Measurements from ENCODE around the gene LIN7C.

The LIN7C gene

GRCh38 chr11:27470826-27471588, 35.6 kb downstream of the LIN7C start:
- Histone ChIP-seq H3K4me3 (ENCODE audit: low read length in 2 of 2) (peak overlapping the region; percentile 91 to 97), H3K9ac (ENCODE audit: low read length in 2 of 2) (peak overlapping the region; percentile 75 to 76), H3K4me1 (ENCODE audit: control insufficient read depth, insufficient read depth, low read length) (peaks cover 5% of the 10 kb centered on the region), H3K27ac (ENCODE audit: low read length) (peak overlapping the region; percentile 24), H3K9me3 (ENCODE audit: control insufficient read depth in 2 of 2, low read length in 2 of 2) (no peaks in the 10 kb centered on the region), H3K27me3 (ENCODE audit: control insufficient read depth in 1 of 2, insufficient read depth in 2 of 2, low read length in 2 of 2) (no peaks in the 10 kb centered on the region), H3K36me3 (ENCODE audit: control insufficient read depth in 2 of 2, insufficient read depth in 2 of 2, low read length in 2 of 2) (no peaks in the 10 kb centered on the region)

GRCh38 chr11:27470166-27470565, 36.4 kb downstream of the LIN7C start:
- no peaks in the 10 kb centered on the region for H3K9me3 ChIP-seq (ENCODE audit: control insufficient read depth in 2 of 2, low read length in 2 of 2)
- peak overlapping the region; percentile 47 to 75 for H3K9ac ChIP-seq (ENCODE audit: low read length in 2 of 2)
- no peak overlapping the region for H3K27ac ChIP-seq (ENCODE audit: low read length)

GRCh38 chr11:27468995-27469695, 37.4 kb downstream of the LIN7C start:
- peak overlapping the region in 1 of 2 donors; percentile 75 for H3K9ac ChIP-seq (ENCODE audit: low read length in 2 of 2)
- H3K9me3 ChIP-seq (ENCODE audit: control insufficient read depth in 2 of 2, low read length in 2 of 2) = no peaks in the 10 kb centered on the region
- H3K27me3 ChIP-seq (ENCODE audit: control insufficient read depth in 1 of 2, insufficient read depth in 2 of 2, low read length in 2 of 2) = no peaks in the 10 kb centered on the region
- peaks cover 8% of the 10 kb centered on the region for H3K4me1 ChIP-seq (ENCODE audit: control insufficient read depth, insufficient read depth, low read length)
- H3K4me3 ChIP-seq (ENCODE audit: low read length in 2 of 2) = peak overlapping the region; percentile 91 to 97
- H3K27ac ChIP-seq (ENCODE audit: low read length) = no peak overlapping the region
- no peaks in the 10 kb centered on the region for H3K36me3 ChIP-seq (ENCODE audit: control insufficient read depth in 2 of 2, insufficient read depth in 2 of 2, low read length in 2 of 2)

More at GRCh38 chr11:27470166-27470565, 36.4 kb downstream of the LIN7C start:
- peaks cover 5% of the 10 kb centered on the region for H3K4me1 ChIP-seq (ENCODE audit: control insufficient read depth, insufficient read depth, low read length)
- H3K27me3 ChIP-seq (ENCODE audit: control insufficient read depth in 1 of 2, insufficient read depth in 2 of 2, low read length in 2 of 2) = no peaks in the 10 kb centered on the region
- H3K4me3 ChIP-seq (ENCODE audit: low read length in 2 of 2) = peak overlapping the region; percentile 91 to 97
- H3K36me3 ChIP-seq (ENCODE audit: control insufficient read depth in 2 of 2, insufficient read depth in 2 of 2, low read length in 2 of 2) = no peaks in the 10 kb centered on the region

- Histone ChIP-seq H3K36me3 (ENCODE audit: control insufficient read depth in 2 of 2, insufficient read depth in 2 of 2, low read length in 2 of 2) (no peaks in the 10 kb centered on the region), H3K4me3 (ENCODE audit: low read length in 2 of 2) (peak overlapping the region in 1 of 2 donors; percentile 91), H3K9me3 (ENCODE audit: control insufficient read depth in 2 of 2, low read length in 2 of 2) (no peaks in the 10 kb centered on the region), H3K9ac (ENCODE audit: low read length in 2 of 2) (no peak overlapping the region), H3K4me1 (ENCODE audit: control insufficient read depth, insufficient read depth, low read length) (peaks cover 10% of the 10 kb centered on the region), H3K27me3 (ENCODE audit: control insufficient read depth in 1 of 2, insufficient read depth in 2 of 2, low read length in 2 of 2) (no peaks in the 10 kb centered on the region), H3K27ac (ENCODE audit: low read length) (no peak overlapping the region)
Observed at GRCh38 chr11:27468209-27468994, 38.2 kb downstream of the LIN7C start.

GRCh38 chr11:27467181-27467913, 39.2 kb downstream of the LIN7C start:
- H3K36me3 ChIP-seq (ENCODE audit: control insufficient read depth in 2 of 2, insufficient read depth in 2 of 2, low read length in 2 of 2) = no peaks in the 10 kb centered on the region
- H3K9me3 ChIP-seq (ENCODE audit: control insufficient read depth in 2 of 2, low read length in 2 of 2) = no peaks in the 10 kb centered on the region
- no peaks in the 10 kb centered on the region for H3K27me3 ChIP-seq (ENCODE audit: control insufficient read depth in 1 of 2, insufficient read depth in 2 of 2, low read length in 2 of 2)
- H3K27ac ChIP-seq (ENCODE audit: low read length) = no peak overlapping the region
- no peak overlapping the region for H3K9ac ChIP-seq (ENCODE audit: low read length in 2 of 2)
- H3K4me1 ChIP-seq (ENCODE audit: control insufficient read depth, insufficient read depth, low read length) = peaks cover 11% of the 10 kb centered on the region
- H3K4me3 ChIP-seq (ENCODE audit: low read length in 2 of 2) = no peak overlapping the region

GRCh38 chr11:27466363-27466762, 40.2 kb downstream of the LIN7C start:
- Histone ChIP-seq H3K36me3 (ENCODE audit: control insufficient read depth in 2 of 2, insufficient read depth in 2 of 2, low read length in 2 of 2) (no peaks in the 10 kb centered on the region), H3K4me1 (ENCODE audit: control insufficient read depth, insufficient read depth, low read length) (peaks cover 11% of the 10 kb centered on the region), H3K27me3 (ENCODE audit: control insufficient read depth in 1 of 2, insufficient read depth in 2 of 2, low read length in 2 of 2) (no peaks in the 10 kb centered on the region), H3K9me3 (ENCODE audit: control insufficient read depth in 2 of 2, low read length in 2 of 2) (no peaks in the 10 kb centered on the region), H3K4me3 (ENCODE audit: low read length in 2 of 2) (no peak overlapping the region), H3K9ac (ENCODE audit: low read length in 2 of 2) (no peak overlapping the region), H3K27ac (ENCODE audit: low read length) (no peak overlapping the region)

- Histone ChIP-seq H3K36me3 (ENCODE audit: control insufficient read depth in 2 of 2, insufficient read depth in 2 of 2, low read length in 2 of 2) (no peaks in the 10 kb centered on the region), H3K4me1 (ENCODE audit: control insufficient read depth, insufficient read depth, low read length) (peaks cover 7% of the 10 kb centered on the region), H3K4me3 (ENCODE audit: low read length in 2 of 2) (no peak overlapping the region), H3K27me3 (ENCODE audit: control insufficient read depth in 1 of 2, insufficient read depth in 2 of 2, low read length in 2 of 2) (no peaks in the 10 kb centered on the region), H3K27ac (ENCODE audit: low read length) (no peak overlapping the region), H3K9ac (ENCODE audit: low read length in 2 of 2) (no peak overlapping the region), H3K9me3 (ENCODE audit: control insufficient read depth in 2 of 2, low read length in 2 of 2) (no peaks in the 10 kb centered on the region)
Observed at GRCh38 chr11:27465629-27466028, 40.9 kb downstream of the LIN7C start.

GRCh38 chr11:27464909-27465308, 41.7 kb downstream of the LIN7C start:
- peaks cover 7% of the 10 kb centered on the region for H3K4me1 ChIP-seq (ENCODE audit: control insufficient read depth, insufficient read depth, low read length)
- no peaks in the 10 kb centered on the region for H3K27me3 ChIP-seq (ENCODE audit: control insufficient read depth in 1 of 2, insufficient read depth in 2 of 2, low read length in 2 of 2)
- H3K4me3 ChIP-seq (ENCODE audit: low read length in 2 of 2) = no peak overlapping the region
- no peak overlapping the region for H3K27ac ChIP-seq (ENCODE audit: low read length)
- no peaks in the 10 kb centered on the region for H3K9me3 ChIP-seq (ENCODE audit: control insufficient read depth in 2 of 2, low read length in 2 of 2)
- no peaks in the 10 kb centered on the region for H3K36me3 ChIP-seq (ENCODE audit: control insufficient read depth in 2 of 2, insufficient read depth in 2 of 2, low read length in 2 of 2)
- peak overlapping the region in 1 of 2 donors; percentile 18 for H3K9ac ChIP-seq (ENCODE audit: low read length in 2 of 2)

- Histone ChIP-seq H3K4me3 (ENCODE audit: low read length in 2 of 2) (no peak overlapping the region), H3K9me3 (ENCODE audit: control insufficient read depth in 2 of 2, low read length in 2 of 2) (no peaks in the 10 kb centered on the region), H3K27ac (ENCODE audit: low read length) (no peak overlapping the region), H3K9ac (ENCODE audit: low read length in 2 of 2) (no peak overlapping the region), H3K36me3 (ENCODE audit: control insufficient read depth in 2 of 2, insufficient read depth in 2 of 2, low read length in 2 of 2) (no peaks in the 10 kb centered on the region), H3K27me3 (ENCODE audit: control insufficient read depth in 1 of 2, insufficient read depth in 2 of 2, low read length in 2 of 2) (no peaks in the 10 kb centered on the region), H3K4me1 (ENCODE audit: control insufficient read depth, insufficient read depth, low read length) (peaks cover 7% of the 10 kb centered on the region)
Observed at GRCh38 chr11:27464289-27464696, 42.3 kb downstream of the LIN7C start.

GRCh38 chr11:27462543-27462942, 44.0 kb downstream of the LIN7C start:
- Histone ChIP-seq H3K4me1 (ENCODE audit: control insufficient read depth, insufficient read depth, low read length) (peaks cover 7% of the 10 kb centered on the region), H3K4me3 (ENCODE audit: low read length in 2 of 2) (no peak overlapping the region), H3K27me3 (ENCODE audit: control insufficient read depth in 1 of 2, insufficient read depth in 2 of 2, low read length in 2 of 2) (no peaks in the 10 kb centered on the region), H3K9ac (ENCODE audit: low read length in 2 of 2) (no peak overlapping the region), H3K27ac (ENCODE audit: low read length) (no peak overlapping the region), H3K9me3 (ENCODE audit: control insufficient read depth in 2 of 2, low read length in 2 of 2) (no peaks in the 10 kb centered on the region), H3K36me3 (ENCODE audit: control insufficient read depth in 2 of 2, insufficient read depth in 2 of 2, low read length in 2 of 2) (no peaks in the 10 kb centered on the region)
